ENCODE measurements around the gene TYW5. TPM values are rescaled to one million over a fixed set of nuclear protein-coding genes. Genes with fewer than 3 reads are reported as not detected.

TYW5 gene
- 6.9 to 9.9 TPM (median 7.0 TPM) in 3 replicates for polyA plus RNA-seq
- polyA plus RNA-seq (2011; ENCODE audit: low read depth): 7.0 TPM
- polyA plus RNA-seq (2011; cell fraction: cytosol; rRNA removed): 4.9 and 7.5 TPM in 2 replicates
- polyA plus RNA-seq (2011; cell fraction: nucleus; rRNA removed): 10.0 and 14.2 TPM in 2 replicates
- polyA plus RNA-seq (2012; ENCODE audit: low replicate concordance): 6.1 and 6.4 TPM in 2 replicates
- polyA minus RNA-seq: 1.5 to 6.8 TPM (median 2.9 TPM) in 3 replicates
- polyA minus RNA-seq (2011; cell fraction: cytosol; rRNA and poly(A)+ RNA removed): 3.1 TPM
- 4.0 and 7.7 TPM in 2 replicates for polyA minus RNA-seq (2011; cell fraction: nucleus; rRNA and poly(A)+ RNA removed)

- H3K36me3 ChIP-seq (ENCODE audit: control insufficient read depth in 2 of 2, extremely low read depth in 1 of 2, insufficient read depth in 2 of 2, low read length in 2 of 2): peaks cover 1 to 3% of the 10 kb centered on the region in 2 experiments
- DNase-seq (ENCODE audit: low read depth, low spot score): no peak
- H2AFZ ChIP-seq (ENCODE audit: control insufficient read depth, low read length): peak within 1 kb of the TSS; percentile 96
- H3K27ac ChIP-seq (ENCODE audit: control insufficient read depth, insufficient read depth, low read length): peak within 1 kb of the TSS; percentile 81
- no peaks in the 10 kb centered on the region for H3K9me3 ChIP-seq (ENCODE audit: control insufficient read depth, low read depth, low read length)
- peaks cover 69% of the 10 kb centered on the region for H3K79me2 ChIP-seq (ENCODE audit: control insufficient read depth, insufficient read depth, low read length)
- dilution Hi-C loops (cut with MboI; ENCODE audit: extremely low pct_ligation_motif_present, low sequenced_read_pairs): no loop called here
- TF ChIP-seq CTCF (optimal IDR thresholded peaks at IDR 0.05 in 1 of 3, IDR thresholded peaks at IDR 0.05 in 1 of 3, conservative IDR thresholded peaks at IDR 0.05 in 1 of 3; ENCODE audit: extremely low read depth in 1 of 3, insufficient read depth in 2 of 3, low read length in 3 of 3): peak in 2 of 3 experiments; percentile 28 to 33
- no peak for TF ChIP-seq EZH2 (IDR thresholded peaks at IDR 0.05; ENCODE audit: low read length)
- peak within 1 kb of the TSS; percentile 82 to 98 (median 82) for H3K4me3 ChIP-seq (ENCODE audit: control insufficient read depth in 2 of 3, extremely low read depth in 1 of 3, insufficient read depth in 2 of 3, low read depth in 1 of 3, low read length in 3 of 3)
- peak within 1 kb of the TSS; percentile 96 for H3K9ac ChIP-seq (ENCODE audit: control insufficient read depth, extremely low read depth, insufficient read depth, low read length)
- no peaks in the 10 kb centered on the region for H3K9me1 ChIP-seq (ENCODE audit: control insufficient read depth, extremely low read depth, insufficient read depth, low read length)
- no peaks in the 10 kb centered on the region for H4K20me1 ChIP-seq (ENCODE audit: control insufficient read depth, extremely low read depth, insufficient read depth, low read length)
- no peak for FAIRE-seq
- peak within 1 kb of the TSS; percentile 98 for H3K4me2 ChIP-seq (ENCODE audit: control insufficient read depth, extremely low read depth, insufficient read depth, low read depth, low read length)
- no peaks in the 10 kb centered on the region for H3K27me3 ChIP-seq (ENCODE audit: control insufficient read depth, extremely low read depth, insufficient read depth, low read length)
- peaks cover 15% of the 10 kb centered on the region for H3K4me1 ChIP-seq (ENCODE audit: control insufficient read depth, extremely low read depth, insufficient read depth, low read length)
Measured at GRCh38 chr2:199955339-199956061, at the start of gene TYW5, which contains the start of gene MAIP1. TYW5 (minus strand) TSS chr2:199955491; CDS start chr2:199955470, 21 bp downstream. MAIP1 (plus strand) TSS chr2:199955582; CDS start chr2:199955799, 217 bp downstream.

- H2AFZ ChIP-seq (ENCODE audit: control insufficient read depth, low read length): no peak overlapping the region
- H3K79me2 ChIP-seq (ENCODE audit: control insufficient read depth, insufficient read depth, low read length): no peaks in the 10 kb centered on the region
- H3K9ac ChIP-seq (ENCODE audit: control insufficient read depth, extremely low read depth, insufficient read depth, low read length): no peak overlapping the region
- no peaks in the 10 kb centered on the region for H3K9me1 ChIP-seq (ENCODE audit: control insufficient read depth, extremely low read depth, insufficient read depth, low read length)
- H3K27ac ChIP-seq (ENCODE audit: control insufficient read depth, insufficient read depth, low read length): no peak overlapping the region
- no peaks in the 10 kb centered on the region for H3K36me3 ChIP-seq (ENCODE audit: control insufficient read depth in 2 of 2, extremely low read depth in 1 of 2, insufficient read depth in 2 of 2, low read length in 2 of 2)
- dilution Hi-C loops (cut with MboI; ENCODE audit: extremely low pct_ligation_motif_present, low sequenced_read_pairs): no loop called here
- TF ChIP-seq EZH2 (IDR thresholded peaks at IDR 0.05; ENCODE audit: low read length): no peak
- no peak for TF ChIP-seq CTCF (optimal IDR thresholded peaks at IDR 0.05 in 1 of 3, IDR thresholded peaks at IDR 0.05 in 1 of 3, conservative IDR thresholded peaks at IDR 0.05 in 1 of 3; ENCODE audit: extremely low read depth in 1 of 3, insufficient read depth in 2 of 3, low read length in 3 of 3)
- no peaks in the 10 kb centered on the region for H4K20me1 ChIP-seq (ENCODE audit: control insufficient read depth, extremely low read depth, insufficient read depth, low read length)
- no peaks in the 10 kb centered on the region for H3K9me3 ChIP-seq (ENCODE audit: control insufficient read depth, low read depth, low read length)
- no peak overlapping the region for H3K4me2 ChIP-seq (ENCODE audit: control insufficient read depth, extremely low read depth, insufficient read depth, low read depth, low read length)
- peaks cover 8% of the 10 kb centered on the region for H3K4me1 ChIP-seq (ENCODE audit: control insufficient read depth, extremely low read depth, insufficient read depth, low read length)
- no peaks in the 10 kb centered on the region for H3K27me3 ChIP-seq (ENCODE audit: control insufficient read depth, extremely low read depth, insufficient read depth, low read length)
- DNase-seq (ENCODE audit: low read depth, low spot score) (no peak), FAIRE-seq (no peak)
- H3K4me3 ChIP-seq (ENCODE audit: control insufficient read depth in 2 of 3, extremely low read depth in 1 of 3, insufficient read depth in 2 of 3, low read depth in 1 of 3, low read length in 3 of 3): no peak overlapping the region
Measured at GRCh38 chr2:200003444-200003843, 48.2 kb upstream of the TYW5 start.

Measured in keratinocyte (primary cell).